HG02884 (cell line): ENCODE measurements around the gene UBE2J2.

Experiments
- ATAC-seq: cut with Tn5 transposase; IDR thresholded peaks from one replicate; pipeline ENCODE4 v1.9.1; 2021; ENCODE audit warnings: mild to moderate bottlenecking, moderate library complexity; ENCODE audit not compliant: unreplicated experiment

The UBE2J2 gene

DNA sequence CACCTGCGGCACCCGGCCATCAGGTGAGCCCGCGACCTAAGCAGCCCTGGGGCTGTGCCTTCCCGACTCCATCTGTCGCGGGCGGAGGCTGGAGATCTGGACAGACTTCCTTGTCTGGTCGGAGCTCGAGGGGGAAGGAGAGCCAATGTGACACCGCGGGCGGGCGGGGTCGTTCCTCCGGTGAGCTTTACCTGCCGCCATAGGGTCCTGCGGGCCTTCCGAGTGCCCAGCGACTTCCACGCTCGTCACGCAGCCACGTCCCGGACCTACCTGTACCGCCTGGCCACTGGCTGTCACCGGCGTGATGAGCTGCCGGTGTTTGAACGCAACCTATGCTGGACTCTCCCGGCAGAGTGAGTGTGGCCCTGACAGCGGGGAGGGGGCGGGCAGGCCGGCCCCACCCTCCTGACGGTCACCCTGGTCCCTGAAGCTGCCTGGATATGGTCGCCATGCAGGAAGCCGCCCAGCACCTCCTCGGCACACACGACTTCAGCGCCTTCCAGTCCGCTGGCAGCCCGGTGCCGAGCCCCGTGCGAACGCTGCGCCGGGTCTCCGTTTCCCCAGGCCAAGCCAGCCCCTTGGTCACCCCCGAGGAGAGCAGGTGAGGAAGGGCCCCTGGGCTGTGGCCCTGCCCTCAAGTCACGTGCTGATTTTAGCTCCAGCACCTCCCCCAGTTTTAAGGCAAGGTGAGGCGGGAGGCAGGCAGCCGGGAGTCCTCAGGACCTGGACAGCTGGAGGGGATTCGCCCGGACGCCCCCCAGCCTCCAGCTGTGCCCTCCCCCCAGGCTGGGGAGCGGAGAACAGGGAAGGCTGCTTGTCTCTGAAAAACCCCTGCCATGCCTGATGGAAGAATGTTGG is 35.8 kb upstream of the UBE2J2 start:
- peak; percentile 1 for ATAC-seq

DNA sequence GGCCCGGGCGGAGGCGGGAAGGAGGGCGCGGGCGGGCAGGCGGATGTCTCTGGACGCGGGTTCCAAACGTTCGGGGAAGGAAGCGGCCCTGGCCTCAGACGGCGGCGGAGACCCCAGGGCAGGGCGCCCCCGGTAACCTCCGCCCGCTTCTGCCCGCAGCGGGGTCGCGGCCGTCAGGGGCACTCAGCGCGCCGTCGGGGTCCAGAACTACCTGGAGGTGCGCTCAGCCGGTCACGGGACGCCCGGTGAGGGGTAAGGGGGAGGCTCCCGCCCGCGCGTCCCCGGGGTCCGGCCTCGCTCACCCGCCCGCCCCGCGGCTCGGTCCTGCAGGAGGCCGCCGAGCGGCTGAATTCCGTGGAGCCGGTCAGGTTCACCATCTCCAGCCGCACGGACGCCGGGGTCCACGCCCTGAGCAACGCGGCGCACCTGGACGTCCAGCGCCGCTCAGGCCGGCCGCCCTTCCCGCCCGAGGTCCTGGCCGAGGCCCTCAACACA is 35.1 kb upstream of the UBE2J2 start:
- ATAC-seq: peak; percentile 8

DNA sequence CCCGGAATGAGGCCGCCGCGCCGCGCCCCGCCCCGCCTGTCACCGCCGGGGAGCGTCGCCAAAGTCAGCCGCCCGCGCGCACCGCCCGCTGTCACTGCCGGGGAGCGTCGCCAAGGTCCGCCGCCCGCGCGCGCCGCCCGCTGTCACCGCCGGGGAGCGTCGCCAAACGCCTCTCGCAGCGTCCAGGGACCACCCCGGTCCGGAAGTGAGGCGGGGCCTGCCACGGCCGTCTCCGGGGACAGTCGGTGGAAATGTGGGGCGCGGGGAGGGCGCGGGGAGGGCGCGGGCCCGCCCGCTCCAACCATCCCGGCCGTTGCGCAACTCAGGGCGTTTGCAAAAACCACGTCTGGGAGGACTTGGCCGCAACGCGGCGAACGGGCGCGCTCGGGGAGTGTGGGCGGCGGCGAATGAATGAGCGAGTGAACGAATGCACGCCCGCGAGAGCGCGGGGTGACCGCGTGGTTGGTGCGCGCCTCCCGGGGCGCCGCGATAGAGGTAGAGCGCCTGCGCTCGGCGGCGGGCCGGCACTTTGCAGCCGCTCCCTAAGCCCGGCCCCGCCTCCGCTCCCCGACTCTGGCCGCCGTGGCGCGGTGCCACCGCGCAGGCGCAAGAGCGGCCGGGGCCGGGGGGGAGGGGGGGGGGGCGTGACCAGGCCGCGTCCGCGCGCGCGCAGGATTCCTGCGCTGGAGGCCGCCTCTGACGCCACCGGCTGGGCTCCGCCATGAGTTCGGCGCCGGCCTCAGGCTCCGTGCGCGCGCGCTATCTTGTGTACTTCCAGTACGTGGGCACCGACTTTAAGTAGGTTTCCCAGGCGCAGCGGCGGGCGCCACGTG is 34.5 kb upstream of the UBE2J2 start, which contains the start of the genes ACAP3 and PUSL1:
Gene ACAP3, minus strand, starts transcription at position 8 of the 833 bp plus-strand sequence. CDS start 115 bp downstream, outside the sequence.
Gene PUSL1, plus strand, starts transcription at position 675 of the 833 bp plus-strand sequence. Its CDS starts 47 bp downstream, at position 722.
- peak; percentile 48 for ATAC-seq

DNA sequence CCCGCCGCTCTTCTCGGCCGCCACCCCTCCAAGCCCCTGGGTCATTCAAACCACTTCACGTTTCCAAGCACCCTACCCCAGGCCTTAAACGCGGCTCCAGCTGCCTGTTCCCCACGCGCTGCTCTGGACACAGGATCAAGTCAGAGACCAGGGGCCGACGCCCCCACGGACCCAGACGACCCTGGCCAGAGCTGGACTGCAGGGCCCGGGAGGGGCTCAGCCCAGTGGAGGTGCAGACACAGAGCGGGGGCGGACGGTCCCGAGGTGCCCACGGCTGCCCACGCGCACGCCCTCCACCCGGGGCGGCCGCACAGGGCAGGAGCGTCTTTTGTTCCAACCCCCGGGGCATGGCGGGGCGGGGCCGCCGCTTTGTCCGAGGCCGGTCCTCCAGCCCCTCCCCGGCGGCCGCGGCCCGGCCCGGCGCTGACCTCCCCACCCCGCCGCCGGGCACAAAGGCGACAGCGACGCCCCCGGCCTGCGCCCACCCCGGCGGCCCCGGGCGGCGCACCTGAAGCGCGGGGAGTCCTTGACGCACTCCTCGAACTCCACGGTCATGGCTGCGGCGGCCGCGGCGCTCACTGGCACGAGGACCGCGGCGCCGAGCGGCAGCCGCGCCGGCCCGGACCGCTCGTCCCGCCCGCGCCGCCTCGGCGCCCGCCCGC is 33.7 kb upstream of the UBE2J2 start:
- no peak for ATAC-seq

DNA sequence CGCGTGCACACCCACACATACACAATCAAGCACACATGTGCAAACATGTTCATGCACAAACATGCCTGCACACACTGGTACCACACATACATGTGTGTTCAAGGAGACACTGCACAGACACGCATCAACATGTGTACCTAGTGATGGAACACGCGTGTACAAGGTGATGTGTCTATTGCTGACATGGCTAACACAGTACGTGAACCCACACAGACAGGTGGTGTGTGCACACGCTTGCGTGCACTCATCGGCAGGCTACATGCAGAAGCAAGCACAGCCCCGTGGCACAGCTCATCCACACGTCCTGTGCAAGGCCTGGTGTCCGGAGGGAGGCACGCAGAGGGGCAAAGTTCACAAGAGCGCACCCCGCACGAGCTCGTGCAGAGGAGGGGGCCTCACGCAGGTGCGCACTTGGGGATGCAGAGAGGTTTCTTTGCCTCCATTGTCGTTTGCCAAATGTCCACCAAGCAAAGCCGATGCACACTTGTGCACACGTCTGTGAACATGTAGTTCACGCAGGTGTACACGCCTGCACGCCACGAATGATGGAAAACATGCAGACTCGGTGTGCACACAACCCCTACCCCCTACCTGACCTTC is 33.1 kb upstream of the UBE2J2 start:
- ATAC-seq: no peak

- ATAC-seq: no peak
Observed at GRCh38 chr1:1306070-1306660, 32.5 kb upstream of the UBE2J2 start.

- ATAC-seq: no peak
Observed at GRCh38 chr1:1305300-1306069, 31.8 kb upstream of the UBE2J2 start.

GRCh38 chr1:1304331-1305299 is 31.0 kb upstream of the UBE2J2 start:
- no peak for ATAC-seq

GRCh38 chr1:1303736-1304135 is 30.1 kb upstream of the UBE2J2 start:
- no peak for ATAC-seq

DNA sequence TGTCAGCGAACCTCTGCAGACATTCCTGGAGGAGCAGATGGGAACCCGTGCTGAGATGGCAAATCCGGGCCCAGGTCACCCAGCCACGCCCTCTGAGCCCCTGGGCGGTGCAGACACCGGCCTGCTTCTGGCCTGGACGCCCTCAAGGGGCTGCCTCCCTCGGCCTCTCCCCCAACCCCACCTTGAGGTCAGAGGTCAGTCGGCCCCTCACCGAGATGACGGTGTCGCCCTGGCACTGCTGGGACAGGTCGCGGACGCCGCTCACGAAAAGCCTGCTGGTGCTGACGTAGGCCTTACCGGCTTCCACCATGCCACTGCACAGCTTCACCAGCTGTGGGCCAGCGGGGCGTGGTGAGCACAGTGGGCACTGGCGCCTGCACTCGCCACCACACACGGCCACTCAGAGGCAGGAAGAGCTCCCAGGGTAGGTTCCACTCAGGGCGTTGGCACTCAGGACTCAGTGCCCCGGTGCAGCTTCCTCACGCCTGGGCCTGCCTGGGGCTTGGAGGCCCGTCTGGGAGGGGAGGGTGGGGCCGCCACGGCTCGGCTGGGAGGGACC is 29.4 kb upstream of the UBE2J2 start:
- no peak for ATAC-seq

- no peak for ATAC-seq
Observed at GRCh38 chr1:1302006-1302430, 28.4 kb upstream of the UBE2J2 start.

- no peak for ATAC-seq
Observed at GRCh38 chr1:1300352-1300739, 26.7 kb upstream of the UBE2J2 start.

DNA sequence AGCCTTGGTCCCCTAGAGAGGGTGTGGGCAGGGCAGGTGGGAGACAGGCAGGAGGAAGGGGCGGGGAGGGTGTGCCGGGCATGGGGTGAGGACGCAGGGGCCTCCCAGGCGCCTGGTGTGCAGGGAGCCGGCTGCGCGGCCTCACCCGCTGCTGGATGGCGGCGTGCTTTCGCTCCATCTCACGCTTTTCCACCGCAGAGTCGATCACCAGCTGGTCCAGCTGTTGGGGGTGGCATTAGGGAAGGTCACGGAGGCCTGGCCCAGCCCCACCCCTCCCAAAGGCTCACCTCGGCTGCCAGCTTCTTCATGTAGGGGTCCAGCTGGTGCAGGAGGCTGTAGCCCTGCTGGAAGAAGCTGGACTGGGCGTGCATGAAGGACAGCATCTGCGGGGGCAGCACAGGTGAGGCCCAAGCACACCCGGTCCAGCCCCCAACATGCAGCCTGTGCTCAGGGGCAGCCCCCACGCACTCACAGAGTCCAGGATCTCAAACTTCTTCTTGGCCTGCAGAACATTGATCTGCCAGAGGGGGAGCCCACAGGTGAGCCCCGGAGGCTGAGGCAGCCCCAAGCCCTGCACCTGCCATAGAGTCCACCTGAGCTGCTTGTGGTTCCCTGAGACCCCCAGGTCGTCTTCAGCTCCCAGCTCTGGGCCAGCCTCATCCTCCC is 26.2 kb upstream of the UBE2J2 start:
- ATAC-seq: no peak

DNA sequence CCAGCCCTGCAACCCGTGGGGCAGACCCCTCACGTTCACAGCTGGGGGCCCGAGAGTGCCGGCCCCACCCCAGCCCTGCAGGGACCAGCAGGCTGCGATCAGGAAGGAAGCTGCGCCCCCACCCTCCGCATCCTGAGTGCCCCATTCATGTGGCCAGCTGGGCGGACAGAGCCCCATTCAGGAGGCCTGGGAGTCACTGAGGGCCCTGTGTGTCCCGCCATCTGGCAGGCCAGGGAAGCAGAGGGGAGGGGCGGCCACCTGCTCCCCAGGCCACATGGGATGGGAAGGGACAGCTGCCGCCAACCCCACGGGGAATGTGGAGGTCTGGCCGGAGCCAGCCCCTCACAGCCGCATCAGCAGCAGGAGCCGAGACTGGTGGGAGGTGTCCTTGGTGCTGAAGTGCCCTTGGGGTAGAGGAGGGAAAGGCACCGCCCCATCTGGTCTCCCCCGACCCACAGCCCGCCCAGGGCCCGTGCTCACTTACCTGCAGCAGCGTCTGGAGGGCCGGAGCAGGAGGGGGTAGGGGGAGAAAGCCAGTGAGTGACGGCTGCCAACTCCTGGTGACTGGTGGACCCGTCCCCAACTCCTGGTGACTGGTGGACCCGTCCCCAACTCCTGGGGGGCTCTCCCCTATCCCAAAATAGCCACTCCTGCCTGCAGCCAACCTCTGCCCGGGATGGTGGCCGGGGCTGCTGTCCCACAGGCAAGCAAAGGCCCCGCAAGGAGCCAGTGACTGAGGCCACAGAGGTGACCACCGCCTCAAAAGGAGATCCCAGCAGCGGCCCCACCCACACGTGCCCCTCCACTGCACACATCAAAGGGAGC is 25.4 kb upstream of the UBE2J2 start:
- no peak for ATAC-seq

DNA sequence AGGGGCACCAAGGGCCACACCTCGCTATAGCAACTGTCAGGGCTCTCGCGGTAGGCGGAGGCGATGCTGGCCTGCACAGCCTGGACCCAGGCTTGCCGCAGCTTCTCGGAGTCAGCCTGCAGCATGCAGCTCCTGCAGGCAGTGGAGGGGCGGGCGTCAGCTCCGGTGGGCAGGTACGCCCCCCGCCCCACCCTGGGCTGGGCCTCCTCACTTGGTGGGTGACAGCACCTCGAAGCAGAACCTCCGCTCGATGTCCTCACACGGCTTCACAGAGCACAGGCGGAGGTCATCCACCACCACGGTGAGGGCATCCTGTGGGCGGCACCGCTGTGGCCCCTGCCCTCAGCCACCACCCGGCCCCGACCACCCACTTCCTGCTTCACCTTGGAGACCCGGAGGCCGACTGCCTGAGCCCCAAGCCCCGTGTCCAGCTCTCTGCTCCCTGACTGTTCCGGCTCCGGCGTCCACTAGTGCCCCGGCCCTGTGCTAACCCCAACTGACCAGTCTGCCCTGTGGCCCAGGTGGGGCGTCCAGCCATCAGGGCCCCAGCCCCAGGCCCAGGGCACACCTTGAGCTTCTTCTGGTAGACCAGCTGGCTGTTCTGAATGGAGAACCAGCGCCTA is 24.3 kb upstream of the UBE2J2 start:
- no peak for ATAC-seq
